SK-N-SH treated with all-trans-retinoic acid at 6 μM for 48 hours (cell line): ENCODE data around the gene CFAP61.

ENCODE experiments used
- ATAC-seq: fragments of 200-7000 bp; cut with Tn5 transposase; 3 replicates; pipeline ENCODE4 v1.9.1; 2020; ENCODE audit warnings: mild to moderate bottlenecking, moderate library complexity
- ARNTL ChIP-seq: fragments of 450-650 bp; formaldehyde crosslinking; IDR thresholded peaks from 2 replicates; pipeline ENCODE4 v1.5.0; 2020; ENCODE audit warnings: low read depth, mild to moderate bottlenecking, moderate library complexity, borderline replicate concordance
- ESRRG ChIP-seq: fragments of 250-450 bp; sonication (Bioruptor Pico); IDR thresholded peaks from 2 replicates; pipeline ENCODE4 v1.6.1; 2021; ENCODE audit warnings: mild to moderate bottlenecking
- GLIS3 ChIP-seq: fragments of 250-450 bp; sonication (Bioruptor Pico); IDR thresholded peaks from 2 replicates; pipeline ENCODE4 v1.5.0; 2020; ENCODE audit warnings: mild to moderate bottlenecking, moderate library complexity
- ISL1 ChIP-seq: fragments of 250-450 bp; sonication (Bioruptor Pico); IDR thresholded peaks from 2 replicates; pipeline ENCODE4 v2.1.2; 2022; ENCODE audit warnings: mild to moderate bottlenecking, moderate library complexity
- PPARA ChIP-seq: fragments of 250-450 bp; sonication (Bioruptor Pico); IDR thresholded peaks from 2 replicates; pipeline ENCODE4 v1.5.0; 2020; ENCODE audit warnings: mild to moderate bottlenecking, borderline replicate concordance
- RARB ChIP-seq: fragments of 250-450 bp; sonication (Bioruptor Pico); IDR thresholded peaks from 2 replicates; pipeline ENCODE4 v1.8.0; 2021; ENCODE audit warnings: mild to moderate bottlenecking, moderate library complexity
- SNAI2 ChIP-seq: fragments of 250-450 bp; sonication (Bioruptor Pico); IDR thresholded peaks from 2 replicates; pipeline ENCODE4 v1.5.0; 2020; ENCODE audit warnings: mild to moderate bottlenecking, moderate library complexity
- TCF4 ChIP-seq: fragments of 250-450 bp; sonication (Bioruptor Pico); IDR thresholded peaks from 2 replicates; pipeline ENCODE4 v1.8.0; 2021; ENCODE audit warnings: mild to moderate bottlenecking, moderate library complexity, borderline replicate concordance
- TOX ChIP-seq: fragments of 250-450 bp; sonication (Bioruptor Pico); IDR thresholded peaks from 2 replicates; pipeline ENCODE4 v1.8.0; 2021; ENCODE audit warnings: mild to moderate bottlenecking, moderate library complexity, borderline replicate concordance
- ZC3H10 ChIP-seq: fragments of 250-450 bp; sonication (Bioruptor Pico); IDR thresholded peaks from 2 replicates; pipeline ENCODE4 v1.5.1; 2021; ENCODE audit warnings: mild to moderate bottlenecking, moderate library complexity
- ZFP3 ChIP-seq: fragments of 250-450 bp; sonication (Bioruptor Pico); IDR thresholded peaks from 2 replicates; pipeline ENCODE4 v1.5.0; 2020; ENCODE audit warnings: mild to moderate bottlenecking, moderate library complexity
- ZFP30 ChIP-seq: fragments of 450-650 bp; formaldehyde crosslinking; IDR thresholded peaks from 2 replicates; pipeline ENCODE4 v1.5.0; 2022; ENCODE audit warnings: mild to moderate bottlenecking, moderate library complexity
- ZNF565 ChIP-seq: fragments of 450-650 bp; formaldehyde crosslinking; conservative IDR thresholded peaks from 2 replicates; pipeline ENCODE4 v1.5.0; 2020; ENCODE audit warnings: low read depth, mild to moderate bottlenecking, moderate library complexity
- ZNF70 ChIP-seq: fragments of 450-650 bp; formaldehyde crosslinking; IDR thresholded peaks from 2 replicates; pipeline ENCODE4 v1.5.0; 2020; ENCODE audit warnings: mild to moderate bottlenecking, moderate library complexity
- ZNF8 ChIP-seq: fragments of 450-650 bp; formaldehyde crosslinking; IDR thresholded peaks from 2 replicates; pipeline ENCODE4 v1.5.0; 2020; ENCODE audit warnings: mild to moderate bottlenecking, moderate library complexity
- TF ChIP-seq, protein P1 (sequence below): fragments of 250-450 bp; sonication (Bioruptor Pico); IDR thresholded peaks from 2 replicates; pipeline ENCODE4 v1.8.0; 2020; ENCODE audit warnings: mild to moderate bottlenecking, moderate library complexity, borderline replicate concordance
- TF ChIP-seq, protein P2 (sequence below): fragments of 250-450 bp; sonication (Bioruptor Pico); IDR thresholded peaks from 2 replicates; pipeline ENCODE4 v1.5.0; 2020; ENCODE audit warnings: mild to moderate bottlenecking, moderate library complexity

Gene CFAP61

DNA sequence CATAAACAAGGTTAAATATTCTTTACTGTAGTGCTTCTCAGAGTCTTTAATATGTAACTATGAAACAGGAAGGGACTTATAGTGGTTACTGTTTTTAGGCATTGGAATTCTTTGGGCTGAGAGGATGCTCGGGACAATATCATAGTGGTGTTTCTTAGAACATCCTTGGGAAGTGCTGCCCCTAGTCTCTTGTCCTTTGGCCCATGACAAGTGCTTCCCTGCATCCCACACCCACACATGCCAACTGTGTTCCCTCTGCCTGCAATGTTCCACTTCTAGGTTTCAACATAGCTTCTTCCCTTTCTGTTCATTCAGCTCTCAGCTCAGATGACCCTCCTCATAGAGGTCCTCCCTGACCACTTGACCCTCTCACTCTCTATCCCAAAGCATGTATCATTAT, 37.6 kb downstream of the CFAP61 start (continued):
- TF ChIP-seq, protein P1, sequence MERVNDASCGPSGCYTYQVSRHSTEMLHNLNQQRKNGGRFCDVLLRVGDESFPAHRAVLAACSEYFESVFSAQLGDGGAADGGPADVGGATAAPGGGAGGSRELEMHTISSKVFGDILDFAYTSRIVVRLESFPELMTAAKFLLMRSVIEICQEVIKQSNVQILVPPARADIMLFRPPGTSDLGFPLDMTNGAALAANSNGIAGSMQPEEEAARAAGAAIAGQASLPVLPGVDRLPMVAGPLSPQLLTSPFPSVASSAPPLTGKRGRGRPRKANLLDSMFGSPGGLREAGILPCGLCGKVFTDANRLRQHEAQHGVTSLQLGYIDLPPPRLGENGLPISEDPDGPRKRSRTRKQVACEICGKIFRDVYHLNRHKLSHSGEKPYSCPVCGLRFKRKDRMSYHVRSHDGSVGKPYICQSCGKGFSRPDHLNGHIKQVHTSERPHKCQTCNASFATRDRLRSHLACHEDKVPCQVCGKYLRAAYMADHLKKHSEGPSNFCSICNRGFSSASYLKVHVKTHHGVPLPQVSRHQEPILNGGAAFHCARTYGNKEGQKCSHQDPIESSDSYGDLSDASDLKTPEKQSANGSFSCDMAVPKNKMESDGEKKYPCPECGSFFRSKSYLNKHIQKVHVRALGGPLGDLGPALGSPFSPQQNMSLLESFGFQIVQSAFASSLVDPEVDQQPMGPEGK (CRISPR knock-in tag) = no peak

DNA sequence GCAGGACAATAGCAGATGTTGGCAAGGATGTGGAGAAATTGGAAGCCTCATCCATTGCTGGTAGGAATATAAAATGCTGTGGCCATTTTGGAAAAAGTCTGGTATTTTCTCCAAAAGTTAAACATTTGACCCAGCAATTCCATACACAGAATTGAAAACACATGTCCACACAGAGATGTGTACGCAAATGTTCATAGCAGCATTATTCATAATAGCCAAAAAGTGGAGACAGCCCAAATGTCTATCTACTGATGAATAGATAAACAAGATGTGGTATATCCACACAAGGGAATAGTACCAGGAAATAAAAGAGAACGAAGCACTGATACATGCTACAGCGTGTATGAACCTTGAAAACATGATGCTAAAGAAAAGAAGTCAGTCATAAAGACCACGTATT, 40.5 kb downstream of the CFAP61 start:
- TF ChIP-seq TCF4 (CRISPR knock-in tag) (no peak), ZNF70 (CRISPR knock-in tag) (no peak), ZNF8 (CRISPR knock-in tag) (peak; percentile 82)
- ATAC-seq = no peak

DNA sequence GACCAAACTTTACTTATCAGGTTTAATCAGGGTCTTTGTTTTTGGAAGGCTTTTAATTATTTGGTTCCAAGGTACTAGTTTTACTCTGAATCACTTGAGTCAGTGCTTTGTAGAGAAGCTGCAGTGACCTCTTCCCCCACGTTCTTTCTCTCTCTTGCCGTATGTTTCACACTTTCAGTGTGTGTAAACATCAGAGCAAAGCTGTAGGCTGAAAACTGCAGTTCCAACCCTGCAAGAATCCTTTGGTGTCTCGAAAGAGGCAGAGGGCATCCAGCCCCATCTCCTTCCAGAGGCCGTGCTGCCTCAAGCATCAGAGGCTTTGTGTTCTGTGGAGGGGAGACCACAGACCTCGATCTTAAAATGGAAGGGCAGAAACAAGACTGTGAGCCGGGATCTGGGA, 42.1 kb downstream of the CFAP61 start:
- TF ChIP-seq PPARA (CRISPR knock-in tag) = no peak
- TF ChIP-seq ARNTL (CRISPR knock-in tag) = no peak
- TF ChIP-seq, all 23 proteins: peak for 0
- no peak for ATAC-seq

DNA sequence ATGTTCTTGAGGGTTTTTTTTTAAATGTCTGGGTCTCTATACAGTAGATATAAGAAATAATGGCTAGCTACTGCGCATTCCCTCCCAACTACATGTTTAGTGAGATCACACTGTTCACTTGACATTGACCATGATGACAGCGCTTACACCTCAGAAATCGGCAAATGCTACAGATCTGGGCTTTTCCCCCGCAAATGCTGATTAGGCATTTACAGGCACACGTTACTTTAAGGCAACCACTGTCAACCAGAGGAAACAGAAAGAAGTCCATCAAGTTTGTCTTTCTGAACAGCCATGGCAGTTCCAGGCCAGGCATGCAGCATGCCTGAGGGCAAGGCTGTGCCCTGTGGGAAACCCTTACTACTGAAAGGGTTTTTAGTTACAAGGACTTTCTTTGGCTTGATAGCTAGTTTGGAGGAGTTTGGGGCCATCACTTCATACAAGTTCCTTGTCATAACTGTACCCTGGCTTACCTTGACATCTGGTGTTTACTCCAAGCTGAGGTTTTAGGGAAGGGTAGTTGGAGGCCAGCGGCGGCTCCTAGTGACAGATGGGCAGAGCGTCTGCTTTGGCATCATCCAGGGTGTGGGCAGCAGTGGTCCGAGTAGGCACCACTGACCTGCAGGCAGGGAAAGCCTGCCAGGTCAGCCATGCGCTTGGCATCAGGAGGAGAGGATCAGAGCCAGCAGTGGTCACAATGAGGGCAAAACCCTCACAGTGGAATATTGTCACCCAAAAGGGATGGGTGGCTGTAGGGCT, 43.0 kb downstream of the CFAP61 start:
- TF ChIP-seq, protein P1 (CRISPR knock-in tag) = no peak
- TF ChIP-seq ZFP30 (CRISPR knock-in tag) = no peak

DNA sequence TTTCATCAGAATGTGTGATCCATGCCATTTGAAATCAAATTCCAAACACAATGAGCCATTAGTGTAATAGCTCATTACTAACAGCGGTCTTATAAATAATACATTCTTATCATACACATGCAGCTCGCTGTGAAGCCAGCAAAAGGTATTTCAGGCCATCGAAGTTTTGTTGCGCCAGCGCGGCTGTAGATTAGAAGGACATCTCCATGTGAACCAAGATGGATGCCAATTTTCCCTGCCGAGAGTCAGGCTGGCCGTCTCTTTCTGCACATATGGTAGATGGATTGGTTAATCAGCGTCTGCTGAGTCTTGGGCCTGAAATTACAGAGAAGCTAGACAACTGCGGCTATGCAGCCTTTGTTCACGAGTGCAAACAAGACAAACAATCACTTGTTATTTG, 44.1 kb downstream of the CFAP61 start:
- TF ChIP-seq GLIS3 (CRISPR knock-in tag) (no peak), ZFP3 (no peak)
- ATAC-seq = no peak

More for the DNA sequence above, 43.0 kb downstream of the CFAP61 start:
- no peak for ATAC-seq

DNA sequence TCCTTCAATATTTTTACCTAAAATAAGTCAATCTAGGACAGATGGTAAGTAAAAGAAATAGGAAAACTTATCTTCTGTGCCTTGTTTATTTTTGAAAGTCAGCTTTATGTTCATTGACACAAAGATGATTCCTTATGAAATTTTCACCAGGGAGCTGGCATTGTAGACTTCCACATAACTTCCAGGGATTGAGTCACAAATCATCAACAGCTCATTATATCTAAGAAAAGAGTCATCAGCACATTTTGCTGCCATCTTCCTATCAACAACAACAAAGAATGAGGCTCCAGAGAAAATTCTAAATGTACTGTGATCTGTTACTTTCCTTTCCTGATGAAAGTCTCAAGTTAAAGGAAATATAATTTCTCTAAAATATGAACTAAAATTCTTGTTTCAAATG, 48.5 kb downstream of the CFAP61 start:
- TF ChIP-seq, protein P1 (CRISPR knock-in tag) = no peak
- no peak for TF ChIP-seq ZFP3
- TF ChIP-seq SNAI2 (CRISPR knock-in tag) = no peak
- TF ChIP-seq ZNF70 (CRISPR knock-in tag) = no peak
- TF ChIP-seq TCF4 (CRISPR knock-in tag) = no peak
- TF ChIP-seq ZNF565 (CRISPR knock-in tag) = no peak
- TF ChIP-seq TOX (CRISPR knock-in tag) = no peak
- no peak for TF ChIP-seq ESRRG (CRISPR knock-in tag)
- no peak for TF ChIP-seq ZC3H10 (CRISPR knock-in tag)
- no peak for TF ChIP-seq ZFP30 (CRISPR knock-in tag)
- TF ChIP-seq RARB = no peak
- TF ChIP-seq ISL1 = no peak
- TF ChIP-seq, protein P2, sequence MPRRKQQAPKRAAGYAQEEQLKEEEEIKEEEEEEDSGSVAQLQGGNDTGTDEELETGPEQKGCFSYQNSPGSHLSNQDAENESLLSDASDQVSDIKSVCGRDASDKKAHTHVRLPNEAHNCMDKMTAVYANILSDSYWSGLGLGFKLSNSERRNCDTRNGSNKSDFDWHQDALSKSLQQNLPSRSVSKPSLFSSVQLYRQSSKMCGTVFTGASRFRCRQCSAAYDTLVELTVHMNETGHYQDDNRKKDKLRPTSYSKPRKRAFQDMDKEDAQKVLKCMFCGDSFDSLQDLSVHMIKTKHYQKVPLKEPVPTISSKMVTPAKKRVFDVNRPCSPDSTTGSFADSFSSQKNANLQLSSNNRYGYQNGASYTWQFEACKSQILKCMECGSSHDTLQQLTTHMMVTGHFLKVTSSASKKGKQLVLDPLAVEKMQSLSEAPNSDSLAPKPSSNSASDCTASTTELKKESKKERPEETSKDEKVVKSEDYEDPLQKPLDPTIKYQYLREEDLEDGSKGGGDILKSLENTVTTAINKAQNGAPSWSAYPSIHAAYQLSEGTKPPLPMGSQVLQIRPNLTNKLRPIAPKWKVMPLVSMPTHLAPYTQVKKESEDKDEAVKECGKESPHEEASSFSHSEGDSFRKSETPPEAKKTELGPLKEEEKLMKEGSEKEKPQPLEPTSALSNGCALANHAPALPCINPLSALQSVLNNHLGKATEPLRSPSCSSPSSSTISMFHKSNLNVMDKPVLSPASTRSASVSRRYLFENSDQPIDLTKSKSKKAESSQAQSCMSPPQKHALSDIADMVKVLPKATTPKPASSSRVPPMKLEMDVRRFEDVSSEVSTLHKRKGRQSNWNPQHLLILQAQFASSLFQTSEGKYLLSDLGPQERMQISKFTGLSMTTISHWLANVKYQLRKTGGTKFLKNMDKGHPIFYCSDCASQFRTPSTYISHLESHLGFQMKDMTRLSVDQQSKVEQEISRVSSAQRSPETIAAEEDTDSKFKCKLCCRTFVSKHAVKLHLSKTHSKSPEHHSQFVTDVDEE (CRISPR knock-in tag) = no peak
- ATAC-seq = no peak
